Activated naive CD4-positive, alpha-beta T cell treated with anti-CD3 and anti-CD28 coated beads, Interleukin-2, amount 50 U/mL, for 72 hours (primary cell): Measurements from ENCODE around the gene MAP3K8. TPM values are rescaled to one million over a fixed set of nuclear protein-coding genes. Genes with fewer than 3 reads are reported as not detected.

ENCODE experiments used
- total RNA-seq, 2 donors: library from RNA; stranded (reverse); gene quantifications; one replicate each; pipeline ENCODE4 v1.2.3, GENCODE V29; 2022

Gene MAP3K8
- total RNA-seq, 2 donors from 2014 or later: 20.2 to 25.8 TPM

Other genes starting within 250 kb of the MAP3K8 start
- 10 to 100 TPM; 42.2 to 45.4 TPM for gene MTPAP, start 84.9 kb upstream of the MAP3K8 start, total RNA-seq
- not detected for gene LYZL2, start 195.6 kb downstream of the MAP3K8 start, total RNA-seq